ENCODE results near the gene IFNA17. TPM values are rescaled to one million over a fixed set of nuclear protein-coding genes. Genes with fewer than 3 reads are reported as not detected.
"Not testable (repeated sequence)": the region's sequence is repeated elsewhere in the genome, so short reads cannot be mapped to it uniquely, and the experiment has no call there.

The IFNA17 gene
- total and polyA plus RNA-seq, 2 experiments from 2014 or later = not detected

GRCh38 chr9:21194867-21195776, 32.9 kb downstream of the IFNA17 start:
- not testable (repeated sequence) for H3K27ac ChIP-seq; H3K36me3 ChIP-seq; H3K27me3 ChIP-seq; H3K4me1 ChIP-seq (ENCODE audit: low read depth); H3K4me3 ChIP-seq; H3K9me3 ChIP-seq (ENCODE audit: low read depth)
- peak; percentile 21 to 25 for DNase-seq (ENCODE audit: low read depth in 1 of 2, low spot score in 1 of 2)
- TF ChIP-seq CTCF (IDR thresholded peaks at IDR 0.05; ENCODE audit: low read depth, low read length) = peak; percentile 59

- H3K9me3 ChIP-seq (ENCODE audit: low read depth); H3K4me1 ChIP-seq (ENCODE audit: low read depth); H3K36me3 ChIP-seq; H3K27me3 ChIP-seq; DNase-seq (ENCODE audit: low read depth in 1 of 2, low spot score in 1 of 2); H3K27ac ChIP-seq; H3K4me3 ChIP-seq: not testable (repeated sequence)
These were observed 40.5 kb downstream of the IFNA17 start, which contains the start of gene IFNA4 for GRCh38 chr9:21187487-21187886. Gene IFNA4, minus strand, starts transcription at chr9:21187587. Its CDS starts 56 bp downstream, at chr9:21187531.

- DNase-seq (ENCODE audit: low read depth in 1 of 2, low spot score in 1 of 2) = peak; percentile 17 to 24
- TF ChIP-seq CTCF (IDR thresholded peaks at IDR 0.05; ENCODE audit: low read depth, low read length) = peak; percentile 59
- not testable (repeated sequence) for H3K4me1 ChIP-seq (ENCODE audit: low read depth); H3K27me3 ChIP-seq; H3K36me3 ChIP-seq; H3K9me3 ChIP-seq (ENCODE audit: low read depth); H3K4me3 ChIP-seq; H3K27ac ChIP-seq
These were observed 44.9 kb downstream of the IFNA17 start for GRCh38 chr9:21182810-21183736.

Other genes starting within 250 kb of the IFNA17 start
- gene HACD4, start 196.6 kb downstream of the IFNA17 start, total RNA-seq = 0.04 and 0.36 TPM in 2 replicates
- 0.29 and 1.1 TPM in 2 replicates for gene HACD4, start 196.6 kb downstream of the IFNA17 start, polyA plus RNA-seq
- gene IFNB1, start 150.3 kb downstream of the IFNA17 start, total RNA-seq = not detected in 2 replicates
- gene IFNB1, start 150.3 kb downstream of the IFNA17 start, polyA plus RNA-seq = not detected in 2 replicates
- not detected in 2 replicates for gene IFNW1, start 86.4 kb downstream of the IFNA17 start, total RNA-seq
- not detected in 2 replicates for gene IFNW1, start 86.4 kb downstream of the IFNA17 start, polyA plus RNA-seq
- gene IFNA21, start 61.6 kb downstream of the IFNA17 start, total RNA-seq = not detected in 2 replicates
- not detected in 2 replicates for gene IFNA21, start 61.6 kb downstream of the IFNA17 start, polyA plus RNA-seq
- gene IFNA4, start 40.6 kb downstream of the IFNA17 start, total RNA-seq = not detected in 2 replicates
- not detected in 2 replicates for gene IFNA4, start 40.6 kb downstream of the IFNA17 start, polyA plus RNA-seq
- gene IFNA7, start 26.0 kb downstream of the IFNA17 start, total RNA-seq = not detected in 2 replicates
- gene IFNA7, start 26.0 kb downstream of the IFNA17 start, polyA plus RNA-seq = not detected in 2 replicates
- not detected in 2 replicates for gene IFNA10, start 21.1 kb downstream of the IFNA17 start, total RNA-seq
- gene IFNA10, start 21.1 kb downstream of the IFNA17 start, polyA plus RNA-seq = not detected in 2 replicates
- gene IFNA16, start 10.9 kb downstream of the IFNA17 start, total RNA-seq = not detected in 2 replicates
- not detected in 2 replicates for gene IFNA16, start 10.9 kb downstream of the IFNA17 start, polyA plus RNA-seq
- gene IFNA14, start 11.8 kb upstream of the IFNA17 start, total RNA-seq = not detected in 2 replicates
- gene IFNA14, start 11.8 kb upstream of the IFNA17 start, polyA plus RNA-seq = not detected in 2 replicates
- not detected in 2 replicates for gene IFNA5, start 77.1 kb upstream of the IFNA17 start, total RNA-seq
- gene IFNA5, start 77.1 kb upstream of the IFNA17 start, polyA plus RNA-seq = not detected in 2 replicates
- 22.6 and 23.1 TPM in 2 replicates for gene KLHL9, start 107.2 kb upstream of the IFNA17 start, total RNA-seq
- 15.8 and 26.3 TPM in 2 replicates for gene KLHL9, start 107.2 kb upstream of the IFNA17 start, polyA plus RNA-seq
- not detected in 2 replicates for gene IFNA6, start 122.7 kb upstream of the IFNA17 start, total RNA-seq
- gene IFNA6, start 122.7 kb upstream of the IFNA17 start, polyA plus RNA-seq = not detected in 2 replicates
- gene IFNA13, start 139.8 kb upstream of the IFNA17 start, total RNA-seq = not detected in 2 replicates
- gene IFNA13, start 139.8 kb upstream of the IFNA17 start, polyA plus RNA-seq = not detected in 2 replicates
- gene IFNA2, start 157.2 kb upstream of the IFNA17 start, total RNA-seq = not detected in 2 replicates
- not detected in 2 replicates for gene IFNA2, start 157.2 kb upstream of the IFNA17 start, polyA plus RNA-seq
- gene IFNA8, start 180.9 kb upstream of the IFNA17 start, total RNA-seq = not detected in 2 replicates
- gene IFNA8, start 180.9 kb upstream of the IFNA17 start, polyA plus RNA-seq = not detected in 2 replicates
- gene IFNA1, start 212.2 kb upstream of the IFNA17 start, total RNA-seq = not detected in 2 replicates
- not detected in 2 replicates for gene IFNA1, start 212.2 kb upstream of the IFNA17 start, polyA plus RNA-seq

Data from cardiac muscle cell (in vitro differentiated cells and primary cell).